T47D (cell line): Measurements from ENCODE around the gene PACSIN1.

Experiments
- DNase-seq, 2 experiments: peaks; one replicate each; pipeline versions ENCODE4 v3.0.0 to v3.0.0-alpha.2; 2011 to 2012; ENCODE audit warnings: low read depth in 1 of 2, low spot score in 1 of 2
- JUND ChIP-seq: IDR thresholded peaks from 2 replicates; pipeline ENCODE4 v1.6.1; 2012; ENCODE audit warnings: low read depth
- in situ Hi-C: cut with HindIII; loops from 2 replicates; pipeline ENCODE4 v1.10.0; 2016; ENCODE audit warnings: low sequenced_read_pairs, low pct_unique_long_range_greater_than_20kb

The PACSIN1 gene

DNA sequence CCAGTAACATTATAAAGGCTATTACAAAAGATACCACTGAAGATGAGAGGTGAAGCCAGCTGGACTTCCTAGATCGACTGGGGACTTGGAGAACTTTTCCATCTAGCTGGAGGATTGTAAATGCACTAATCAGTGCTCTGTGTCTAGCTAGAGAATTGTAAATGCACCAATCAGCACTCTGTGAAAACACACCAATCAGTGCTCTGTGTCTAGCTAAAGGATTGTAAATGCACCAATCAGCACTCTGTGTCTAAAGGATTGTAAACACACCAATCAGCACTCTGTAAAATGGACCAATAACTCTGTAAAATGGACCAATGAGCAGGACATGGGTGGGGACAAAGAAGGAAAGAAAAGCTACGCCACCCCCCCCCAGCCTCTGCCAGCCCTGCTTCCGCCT lies 26.4 kb upstream of the PACSIN1 start:
- DNase-seq, result no peak
- in situ Hi-C loops, result no loop called here
- TF ChIP-seq JUND, result no peak

DNA sequence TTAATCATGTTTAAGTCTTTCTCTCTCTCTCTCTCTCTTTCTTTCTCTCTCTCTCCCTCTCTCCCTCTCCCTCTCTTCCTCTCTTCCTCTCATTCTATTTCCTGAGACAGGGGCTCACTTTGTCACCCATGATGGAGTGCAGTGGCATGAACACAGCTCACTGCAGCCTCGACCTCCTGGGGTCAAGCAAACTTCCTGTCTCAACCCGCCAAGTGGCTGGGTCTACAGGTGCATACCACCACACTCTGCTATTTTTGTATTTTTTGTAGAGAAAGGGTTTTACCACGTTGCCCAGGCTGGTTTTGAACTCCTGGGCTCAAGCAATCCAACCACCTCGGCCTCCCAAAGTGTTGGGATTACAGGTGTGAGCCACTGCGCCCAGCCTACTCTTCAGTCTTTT lies 24.4 kb upstream of the PACSIN1 start:
- in situ Hi-C loops, result no loop called here
- DNase-seq, result no peak
- no peak for TF ChIP-seq JUND

DNA sequence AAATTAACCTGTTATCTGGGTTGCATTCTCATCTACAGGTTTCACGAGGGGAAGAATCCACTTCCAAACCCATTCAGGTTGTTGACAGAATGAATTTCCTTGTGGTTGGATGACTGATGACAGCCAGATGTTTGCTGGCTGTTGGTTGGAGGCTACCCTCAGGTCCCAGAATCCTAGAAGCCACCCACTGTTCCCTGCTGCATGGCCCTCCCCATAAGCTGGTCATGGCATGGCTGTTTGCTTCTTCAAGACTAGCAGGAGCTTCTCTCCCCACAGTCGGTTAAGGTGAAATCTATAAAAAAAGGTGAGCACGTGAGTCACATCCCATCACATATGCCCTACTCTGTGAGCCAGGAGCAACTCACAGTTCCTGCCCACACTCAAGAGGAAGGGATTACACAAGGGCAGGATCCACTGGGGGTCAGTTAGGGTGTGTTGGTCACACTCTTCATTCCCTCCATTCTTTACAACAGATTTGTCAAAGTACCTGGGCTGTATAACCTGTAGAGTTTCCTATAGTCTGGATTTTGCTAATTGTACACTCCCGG lies 20.5 kb upstream of the PACSIN1 start:
- in situ Hi-C loops, result no loop called here
- DNase-seq, result no peak
- no peak for TF ChIP-seq JUND

DNA sequence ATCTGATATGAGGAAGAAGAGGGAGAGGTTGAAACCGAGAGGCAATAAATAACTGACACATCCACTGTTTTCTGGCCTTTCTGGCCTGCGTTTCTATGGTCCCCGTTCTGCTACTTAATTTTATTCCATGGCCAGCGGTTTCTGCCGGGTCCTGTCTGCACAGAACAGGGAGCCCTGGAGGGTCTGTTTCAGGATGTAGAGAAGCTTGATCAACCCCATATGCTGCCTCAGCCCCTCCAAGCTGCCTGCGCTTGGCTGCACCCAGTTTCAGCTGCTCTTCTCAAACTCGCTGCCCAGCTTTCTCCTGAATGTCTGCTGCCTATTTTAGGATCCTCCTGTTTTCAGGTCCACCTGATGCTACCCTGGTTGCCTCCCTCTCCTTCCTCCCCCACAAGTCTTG lies 18.5 kb upstream of the PACSIN1 start:
- TF ChIP-seq JUND, result no peak
- no peak for DNase-seq
- in situ Hi-C loops, result no loop called here

DNA sequence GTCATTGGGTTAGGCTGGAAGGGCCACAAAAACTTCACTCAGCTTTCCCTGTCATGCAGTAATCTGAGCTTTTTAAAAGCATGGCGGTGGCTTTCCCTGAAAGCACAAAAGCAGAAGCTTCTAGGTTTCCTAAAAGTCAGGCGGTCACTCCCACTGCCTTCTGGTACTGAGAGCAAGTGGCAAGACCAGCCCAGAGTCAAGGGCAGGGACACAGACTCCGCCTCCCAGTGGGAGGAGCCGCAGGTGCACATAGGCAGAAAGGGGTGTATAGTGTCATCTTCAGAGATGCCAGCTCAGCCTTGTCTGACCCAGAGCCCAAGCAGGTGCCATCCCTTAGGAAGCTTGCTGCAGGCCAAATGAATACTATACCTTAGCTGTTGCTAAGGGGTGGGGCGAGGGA lies 18.0 kb upstream of the PACSIN1 start:
- in situ Hi-C loops, result no loop called here
- DNase-seq, result peak; percentile 67 to 82
- TF ChIP-seq JUND, result no peak

DNA sequence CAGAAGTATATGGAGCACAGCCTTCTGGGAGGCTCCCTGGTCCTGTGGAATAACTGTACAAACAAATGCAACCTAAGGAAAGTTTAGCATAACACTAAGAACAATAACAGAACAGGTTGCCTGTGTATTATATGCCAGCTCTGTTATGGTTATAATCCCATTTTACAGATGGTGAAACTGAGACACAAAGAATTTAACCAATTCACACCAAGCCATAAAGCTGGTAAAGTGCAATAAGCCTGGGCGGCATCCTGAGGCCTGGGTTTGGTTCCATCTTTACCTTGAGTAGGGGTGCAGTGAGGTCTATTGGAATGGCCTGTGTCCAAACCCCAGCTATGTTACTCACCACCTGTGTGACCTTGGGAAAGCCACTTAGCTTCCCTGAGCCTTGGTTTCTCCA lies 14.7 kb upstream of the PACSIN1 start:
- in situ Hi-C loops, result no loop called here
- no peak for DNase-seq
- no peak for TF ChIP-seq JUND

DNA sequence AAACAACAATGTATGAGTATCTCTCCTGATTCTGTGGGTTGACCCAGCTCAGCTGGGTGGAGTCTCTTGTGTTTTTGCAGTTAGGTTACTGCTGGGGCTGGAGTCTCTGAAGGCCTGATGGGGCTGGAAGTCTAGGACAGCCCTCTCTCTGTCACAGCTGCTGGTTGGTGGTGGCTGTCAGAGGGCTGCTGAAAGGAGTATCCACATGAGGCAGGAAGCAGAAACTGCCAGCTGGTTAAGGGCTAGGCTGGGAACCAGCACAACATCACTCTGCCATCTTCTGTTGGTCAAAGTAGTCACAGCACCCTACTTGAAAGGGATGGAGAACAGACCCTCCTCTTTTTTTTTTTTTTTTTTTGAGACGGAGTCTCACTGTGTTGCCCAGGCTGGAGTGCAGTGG lies 10.0 kb upstream of the PACSIN1 start:
- TF ChIP-seq JUND, result no peak
- peak in 1 of 2 experiments; percentile 56 for DNase-seq
- in situ Hi-C loops, result no loop called here

DNA sequence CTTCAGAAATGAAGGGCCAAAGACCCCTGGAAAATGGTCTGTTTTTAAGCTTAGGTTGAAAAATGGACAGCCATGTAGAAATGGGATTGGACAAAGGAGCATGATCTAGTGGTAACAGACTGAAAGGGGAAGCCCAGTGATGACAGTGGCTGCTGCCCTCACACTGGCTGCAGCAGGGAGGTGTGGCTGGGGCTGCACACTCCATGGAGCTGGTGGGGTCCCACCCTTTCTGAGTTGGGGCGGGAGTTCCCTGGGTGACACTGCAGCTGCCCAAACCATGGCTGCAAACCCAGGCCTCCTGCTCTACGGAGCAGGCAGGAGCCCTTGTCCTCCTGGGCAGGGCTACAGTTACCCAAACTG lies 8.5 kb upstream of the PACSIN1 start:
- DNase-seq, result no peak
- in situ Hi-C loops, result no loop called here
- no peak for TF ChIP-seq JUND

DNA sequence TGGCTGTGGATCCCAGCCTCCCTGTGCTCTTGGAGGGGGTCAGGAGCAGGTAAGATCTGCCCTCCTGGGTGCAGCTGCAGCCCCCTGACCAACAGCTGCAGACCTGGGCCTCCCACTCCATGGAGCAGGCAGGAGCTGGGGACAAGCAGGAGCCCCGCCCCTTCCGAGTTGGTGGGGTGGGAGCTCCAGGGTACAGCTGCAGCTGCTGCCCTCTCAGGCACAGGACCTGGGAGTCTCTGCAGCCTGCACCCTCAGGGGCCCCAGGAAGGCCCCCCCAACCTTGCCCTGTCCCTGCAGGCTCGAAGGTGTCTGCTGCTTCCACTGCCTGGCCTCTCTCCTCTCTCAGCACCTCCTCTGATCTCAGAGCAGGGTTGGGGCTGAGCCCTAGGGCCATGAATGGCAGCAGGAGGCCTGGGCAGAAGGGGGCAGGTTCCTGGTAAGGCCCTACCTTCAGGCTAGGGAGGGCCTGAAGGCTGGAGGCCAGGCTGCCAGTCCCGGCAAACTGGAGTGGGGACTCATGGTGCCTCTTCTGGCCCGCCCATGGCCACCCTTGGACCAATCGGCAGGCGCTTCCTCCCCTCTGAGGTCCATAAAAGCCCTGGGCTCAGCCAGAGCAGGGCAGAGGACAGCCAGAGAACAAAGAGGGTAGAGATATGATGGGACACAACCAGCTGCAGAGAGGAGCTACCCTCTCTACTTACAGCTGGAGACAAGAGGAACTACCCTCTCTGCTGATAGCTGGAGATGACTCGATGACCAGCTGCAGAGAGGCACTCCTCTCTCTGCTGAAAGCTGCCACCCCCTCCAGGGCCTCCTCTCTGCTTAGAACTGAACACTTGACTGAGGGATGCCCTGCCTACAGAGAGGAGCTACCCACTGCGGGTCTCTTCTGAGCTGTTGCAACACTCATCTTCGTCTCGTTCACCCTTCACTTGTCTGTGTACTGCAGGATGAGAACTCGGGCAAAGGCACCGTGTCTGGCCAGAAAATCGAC lies 7.8 kb upstream of the PACSIN1 start:
- in situ Hi-C loops, result no loop called here
- TF ChIP-seq JUND, result no peak
- DNase-seq, result no peak

DNA sequence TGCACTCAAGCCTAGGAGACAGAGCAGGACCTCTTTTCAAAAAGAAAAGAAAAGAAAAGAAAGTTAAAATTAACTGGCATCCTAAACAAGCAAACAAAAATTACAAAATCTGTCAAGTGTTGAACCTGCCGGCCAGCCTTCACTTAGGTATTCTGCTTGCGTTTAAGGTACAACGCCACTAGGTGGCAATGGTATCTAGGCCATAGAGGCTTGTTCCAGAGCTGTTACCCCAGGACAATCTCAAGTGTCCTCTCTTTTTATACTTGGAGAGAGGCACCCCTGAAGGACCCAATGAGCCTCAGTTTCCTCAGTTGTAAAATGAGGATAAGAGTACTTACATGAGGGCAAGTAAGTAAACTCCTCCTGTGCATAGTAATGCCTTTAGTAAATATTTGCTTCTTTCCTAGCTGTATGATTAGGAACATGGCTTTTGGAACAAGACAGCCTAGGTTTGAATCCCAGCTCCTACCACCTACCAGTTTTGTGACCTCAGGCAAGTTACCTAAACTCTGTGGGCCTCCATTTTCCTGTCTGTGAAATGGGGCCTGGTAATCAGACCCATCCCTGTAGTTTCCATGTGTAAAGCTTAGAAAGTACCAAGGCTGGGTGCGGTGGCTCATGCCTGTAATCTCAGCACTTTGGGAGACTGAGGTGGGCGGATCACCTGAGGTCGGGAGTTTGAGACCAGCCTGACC lies 5.8 kb upstream of the PACSIN1 start:
- in situ Hi-C loops, result no loop called here
- TF ChIP-seq JUND, result no peak
- peak; percentile 59 to 82 for DNase-seq

DNA sequence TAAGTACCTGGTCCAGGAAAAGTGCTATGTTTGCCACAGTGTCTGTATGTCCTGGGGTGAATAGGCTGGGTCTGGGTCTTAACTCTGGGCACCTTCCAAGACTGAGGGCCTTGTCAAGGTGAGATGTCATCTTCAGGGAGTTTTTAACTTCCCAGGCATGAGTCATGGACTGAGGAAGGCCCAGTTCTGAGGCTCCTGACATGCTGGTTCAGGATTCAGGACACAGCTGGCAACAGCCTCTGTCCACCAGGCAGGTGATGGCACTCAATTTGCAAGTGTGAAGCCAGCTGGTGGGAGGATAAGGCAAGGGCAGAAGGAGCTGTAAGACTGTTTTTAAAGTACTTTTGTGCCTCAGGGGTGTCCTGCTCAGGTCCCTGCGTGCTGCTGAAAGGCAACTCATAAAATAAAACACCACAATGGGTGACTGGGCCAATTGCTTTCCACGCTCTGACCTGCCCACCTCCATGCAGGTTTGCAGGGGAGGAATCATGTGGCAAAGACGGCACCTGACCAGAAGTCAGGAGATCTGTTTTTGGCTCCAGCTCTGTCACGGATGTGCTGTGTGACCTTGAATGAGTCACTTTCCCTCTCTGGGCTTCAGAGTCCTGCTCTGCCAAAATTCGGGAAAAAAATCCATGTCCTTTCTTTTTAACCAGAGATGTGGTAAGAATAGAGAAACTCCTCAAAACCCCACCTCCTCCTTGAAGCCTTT lies 4.9 kb upstream of the PACSIN1 start:
- no peak for TF ChIP-seq JUND
- in situ Hi-C loops, result no loop called here
- no peak for DNase-seq

DNA sequence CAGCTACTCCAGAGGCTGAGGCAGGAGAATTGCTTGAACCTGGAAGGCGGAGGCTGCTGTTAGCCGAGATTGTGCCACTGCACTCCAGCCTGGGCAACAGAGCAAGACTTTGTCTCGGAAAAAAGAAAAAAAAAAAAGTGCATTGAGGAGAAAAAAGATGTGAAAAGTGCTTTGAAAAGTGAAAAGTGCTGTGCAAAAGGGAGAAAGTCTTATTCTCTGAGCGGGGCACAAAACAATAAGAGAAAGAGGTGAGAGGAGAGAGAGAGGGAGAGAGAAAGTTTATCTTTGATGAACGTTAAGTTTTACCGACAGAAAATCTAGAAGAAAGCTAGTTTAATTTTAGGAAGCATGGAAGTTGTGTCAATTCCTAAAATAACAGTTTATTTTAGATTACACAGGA lies 3.9 kb upstream of the PACSIN1 start:
- no peak for TF ChIP-seq JUND
- no peak for DNase-seq
- in situ Hi-C loops, result no loop called here
